Endodermal cell (in vitro differentiated cells): Measurements from ENCODE around the gene DMWD. TPM values are rescaled to one million over a fixed set of nuclear protein-coding genes. Genes with fewer than 3 reads are reported as not detected.
"Not testable (repeated sequence)": the region's sequence is repeated elsewhere in the genome, so short reads cannot be mapped to it uniquely, and the experiment has no call there.

Source experiments
- DNase-seq: peaks from one replicate; pipeline ENCODE4 v3.0.0-alpha.2; 2017
- H3K27ac ChIP-seq: 2 replicates; pipeline ENCODE4 v1.5.1; 2013; ENCODE audit warnings: mild to moderate bottlenecking, low read depth, low read length, moderate library complexity
- H3K27me3 ChIP-seq: 2 replicates; pipeline ENCODE4 v1.6.1; 2013; ENCODE audit warnings: mild to moderate bottlenecking, low read length, moderate library complexity; ENCODE audit not compliant: insufficient read depth, control insufficient read depth, poor library complexity, severe bottlenecking
- H3K36me3 ChIP-seq: 2 replicates; pipeline ENCODE4 v1.7.0; 2013; ENCODE audit warnings: mild to moderate bottlenecking, low read length, moderate library complexity; ENCODE audit not compliant: control insufficient read depth, insufficient read depth
- H3K4me1 ChIP-seq: one replicate; pipeline ENCODE4 v1.7.0; 2013; ENCODE audit warnings: low read length; ENCODE audit not compliant: control insufficient read depth, insufficient read depth
- H3K4me3 ChIP-seq: 2 replicates; pipeline ENCODE4 v1.5.1; 2013; ENCODE audit warnings: mild to moderate bottlenecking, low read length, moderate library complexity
- H3K9ac ChIP-seq: 2 replicates; pipeline ENCODE4 v1.6.1; 2013; ENCODE audit warnings: mild to moderate bottlenecking, low read length, moderate library complexity; ENCODE audit not compliant: poor library complexity, severe bottlenecking; ENCODE audit errors: extremely low read depth
- H3K9me3 ChIP-seq: 2 replicates; pipeline ENCODE4 v1.6.1; 2013; ENCODE audit warnings: mild to moderate bottlenecking, low read length, moderate library complexity; ENCODE audit not compliant: control insufficient read depth
- H3K27ac Mint-ChIP-seq: 2 replicates; pipeline ENCODE4 v1.8.0; 2020; ENCODE audit warnings: mixed read lengths
- H3K27me3 Mint-ChIP-seq: 2 replicates; pipeline ENCODE4 v1.8.0; 2021; ENCODE audit warnings: mild to moderate bottlenecking, mixed read lengths; ENCODE audit not compliant: insufficient read depth
- H3K36me3 Mint-ChIP-seq: 2 replicates; pipeline ENCODE4 v1.8.0; 2020; ENCODE audit warnings: low read depth, mixed read lengths
- H3K4me1 Mint-ChIP-seq: 2 replicates; pipeline ENCODE4 v1.8.0; 2020; ENCODE audit warnings: mixed read lengths
- H3K4me3 Mint-ChIP-seq: 2 replicates; pipeline ENCODE4 v1.8.0; 2020; ENCODE audit warnings: mild to moderate bottlenecking, moderate library complexity, mixed read lengths
- H3K9me3 Mint-ChIP-seq: 2 replicates; pipeline ENCODE4 v1.8.0; 2020; ENCODE audit warnings: mild to moderate bottlenecking, mixed read lengths
- CTCF ChIP-seq: fragments of 200-600 bp; sonication (generic); conservative IDR thresholded peaks from 2 replicates; pipeline ENCODE4 v1.5.0; 2021; ENCODE audit warnings: antibody characterized with exemption, mild to moderate bottlenecking
- WGBS, 2 experiments: methylation state at CpG; one replicate each; pipeline versions ENCODE4 v1.1.5 to v1.1.7; 2013; ENCODE audit warnings: missing lambda C conversion rate in 2 of 2, mixed read lengths in 1 of 2; ENCODE audit not compliant: insufficient coverage in 1 of 2, insufficient read length in 1 of 2; 5-methylcytosine and 5-hydroxymethylcytosine counted together
- total RNA-seq, 2 donors: library from RNA; stranded (reverse); fragmentation: NEBNext Ultra II Directional in 1 of 2; extraction: Animal tissue kit (Norgen Biotek cat#: 25700) in 1 of 2; gene quantifications; 2 replicates in 1 of 2; 3 replicates in 1 of 2; pipeline ENCODE4 v1.2.1, GENCODE V29; 2021

The DMWD gene
- total RNA-seq, 2 donors from 2014 or later, result 86.4 to 86.9 TPM

GRCh38 chr19:45804140-45804958 is 11.7 kb upstream of the DMWD start:
- DNase-seq, result no peak
- Histone ChIP-seq H3K27me3 (no peaks in the 10 kb centered on the region), H3K9me3 (no peaks in the 10 kb centered on the region), H3K4me1 (no peaks in the 10 kb centered on the region), H3K27ac (no peak overlapping the region), H3K4me3 (no peak overlapping the region), H3K9ac (no peak overlapping the region), H3K36me3 (no peaks in the 10 kb centered on the region)
- Mint-ChIP-seq H3K27me3 (peaks cover 20% of the 10 kb centered on the region), H3K9me3 (no peaks in the 10 kb centered on the region), H3K4me3 (no peak overlapping the region), H3K27ac (no peak overlapping the region), H3K36me3 (no peaks in the 10 kb centered on the region), H3K4me1 (no peaks in the 10 kb centered on the region)
- TF ChIP-seq CTCF, result no peak
- WGBS, 2 experiments, result 92 to 97% methylated on average over 42 to 57 of the region's 57 CpGs

- Mint-ChIP-seq H3K4me1 (peaks cover 2% of the 10 kb centered on the region), H3K27me3 (peaks cover 22% of the 10 kb centered on the region), H3K36me3 (no peaks in the 10 kb centered on the region), H3K4me3 (no peak overlapping the region), H3K9me3 (no peaks in the 10 kb centered on the region), H3K27ac (no peak overlapping the region)
- TF ChIP-seq CTCF, result no peak
- Histone ChIP-seq H3K4me1 (no peaks in the 10 kb centered on the region), H3K27ac (no peak overlapping the region), H3K9me3 (no peaks in the 10 kb centered on the region), H3K36me3 (no peaks in the 10 kb centered on the region), H3K9ac (no peak overlapping the region), H3K27me3 (no peaks in the 10 kb centered on the region), H3K4me3 (no peak overlapping the region)
- DNase-seq, result no peak
- WGBS, 2 experiments, result 89 to 92% methylated on average over 6 to 7 of the region's 7 CpGs
These were observed 9.0 kb upstream of the DMWD start for GRCh38 chr19:45801603-45802175.

- no peaks in the 10 kb centered on the region for H3K9me3 Mint-ChIP-seq
These were observed 7.5 kb upstream of the DMWD start for GRCh38 chr19:45800070-45800553.

GRCh38 chr19:45799541-45799940 is 6.9 kb upstream of the DMWD start:
- H3K4me3 Mint-ChIP-seq, H3K4me1 ChIP-seq, H3K9me3 Mint-ChIP-seq, H3K4me3 ChIP-seq, H3K27ac ChIP-seq, H3K36me3 ChIP-seq, H3K9ac ChIP-seq, DNase-seq, H3K27me3 ChIP-seq, H3K4me1 Mint-ChIP-seq, H3K36me3 Mint-ChIP-seq, H3K9me3 ChIP-seq: not testable (repeated sequence)
- 90 to 96% methylated on average over 2 to 5 of the region's 5 CpGs for WGBS, 2 experiments
- H3K27me3 Mint-ChIP-seq, result peaks cover 19% of the 10 kb centered on the region
- H3K27ac Mint-ChIP-seq, result peak overlapping the region; percentile 17

More at GRCh38 chr19:45800070-45800553, 7.5 kb upstream of the DMWD start:
- H3K27me3 Mint-ChIP-seq, result peaks cover 20% of the 10 kb centered on the region
- Histone ChIP-seq H3K27ac (no peak overlapping the region), H3K27me3 (no peaks in the 10 kb centered on the region), H3K4me3 (no peak overlapping the region), H3K36me3 (no peaks in the 10 kb centered on the region), H3K4me1 (no peaks in the 10 kb centered on the region), H3K9ac (no peak overlapping the region), H3K9me3 (no peaks in the 10 kb centered on the region)
- no peak for TF ChIP-seq CTCF
- H3K27ac Mint-ChIP-seq, result no peak overlapping the region
- 87 to 89% methylated on average over 2 to 8 of the region's 8 CpGs for WGBS, 2 experiments
- DNase-seq, result peak; percentile 54
- H3K36me3 Mint-ChIP-seq, result no peaks in the 10 kb centered on the region
- no peak overlapping the region for H3K4me3 Mint-ChIP-seq
- H3K4me1 Mint-ChIP-seq, result peaks cover 2% of the 10 kb centered on the region
